HG03095 (cell line): ENCODE data around the gene VIT.

ENCODE experiments used
- ATAC-seq: cut with Tn5 transposase; IDR thresholded peaks from one replicate; pipeline ENCODE4 v1.9.1; 2021; ENCODE audit warnings: moderate library complexity; ENCODE audit not compliant: unreplicated experiment

Gene VIT

DNA sequence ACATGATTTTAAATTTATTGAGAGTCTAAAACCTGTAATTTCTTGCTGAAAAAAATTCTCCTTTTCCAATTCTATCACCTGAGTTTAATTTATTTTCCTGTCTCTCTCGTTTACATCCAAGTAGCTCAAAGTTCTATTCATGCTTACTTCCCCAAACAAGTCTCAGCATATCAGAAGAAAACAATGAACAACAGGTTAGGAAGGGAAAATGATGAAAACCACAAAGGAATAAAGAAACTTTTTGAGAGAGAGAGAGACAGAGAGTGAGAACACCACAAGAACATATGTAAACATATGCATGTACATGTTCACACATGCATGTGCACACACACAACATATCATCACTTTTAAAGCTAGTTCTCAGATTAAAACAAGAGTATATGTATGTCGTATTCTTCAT lies 157.7 kb downstream of the VIT start:
- ATAC-seq, result no peak

DNA sequence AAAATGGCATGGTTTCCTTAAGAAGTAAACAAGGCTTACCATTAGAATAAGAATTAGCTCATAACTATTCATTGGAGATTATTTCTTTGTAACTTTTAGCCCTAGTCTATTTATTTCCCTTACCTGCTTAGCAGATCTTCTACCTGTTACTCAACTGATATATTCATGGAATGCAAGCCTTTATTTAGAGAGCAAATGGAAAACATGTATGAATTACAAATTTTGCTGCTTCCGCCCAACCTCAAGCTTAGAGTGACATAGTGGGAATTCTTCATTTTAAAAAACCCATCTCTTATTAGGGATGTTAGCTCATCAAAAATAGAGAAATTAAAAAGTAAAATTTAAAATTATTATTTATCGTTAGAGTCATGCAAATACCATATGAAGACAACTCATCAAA lies 158.9 kb downstream of the VIT start:
- ATAC-seq, result no peak

DNA sequence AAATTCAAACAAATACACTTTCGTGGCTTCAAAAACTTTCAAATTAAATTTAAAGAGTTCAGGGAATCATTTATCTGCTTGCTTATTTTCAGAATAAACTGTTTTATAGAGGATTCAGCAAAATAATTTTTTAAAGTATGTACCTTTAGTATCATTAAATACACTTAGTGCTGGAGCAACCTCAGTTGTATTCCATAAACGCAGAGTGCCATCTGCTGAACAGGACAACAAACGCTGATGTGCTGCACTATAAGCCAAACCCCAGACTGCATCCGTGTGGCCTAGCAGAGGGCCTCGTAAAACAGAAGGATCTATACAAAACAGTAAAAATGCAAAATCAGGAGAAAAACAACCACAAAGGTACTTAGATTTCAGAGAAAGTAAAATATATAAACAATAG lies 161.2 kb downstream of the VIT start:
- ATAC-seq, result no peak

DNA sequence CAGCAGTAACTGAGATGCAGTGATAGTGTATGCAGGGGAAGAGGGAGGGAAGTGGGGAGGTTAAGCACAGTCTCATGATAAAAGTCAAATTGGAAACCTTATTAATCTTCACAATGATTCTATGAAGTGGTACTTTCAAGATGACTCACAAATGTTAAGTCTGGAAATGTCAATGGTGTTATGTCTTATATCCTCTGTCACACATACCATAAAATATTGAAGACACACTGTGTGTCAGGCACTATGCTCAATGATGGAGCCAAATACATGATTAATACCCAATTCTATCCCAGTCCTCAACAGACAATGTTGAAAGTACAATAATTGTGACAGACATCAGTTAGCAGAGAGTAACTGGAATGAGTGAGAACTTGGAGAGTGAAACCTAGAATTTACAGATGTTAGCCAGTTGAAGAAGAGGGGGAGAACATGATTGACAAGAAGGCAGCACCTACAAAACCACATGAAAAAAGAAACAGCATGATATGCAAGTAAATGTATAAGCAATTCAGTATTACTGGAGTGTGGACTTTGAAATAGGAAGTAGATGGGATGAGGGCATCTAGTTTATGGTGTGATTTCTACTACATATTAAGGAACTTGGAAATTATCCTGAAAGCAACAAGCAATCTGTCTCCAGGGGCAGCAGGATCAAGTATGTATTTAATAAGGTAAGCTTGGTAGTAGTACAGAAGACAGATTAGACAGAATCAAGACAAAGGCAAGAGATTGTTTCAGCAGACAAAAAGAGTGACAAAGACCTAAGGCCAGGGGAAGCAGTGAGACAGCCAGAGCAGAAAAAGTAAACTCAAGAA lies 162.3 kb downstream of the VIT start:
- ATAC-seq, result peak; percentile 49

DNA sequence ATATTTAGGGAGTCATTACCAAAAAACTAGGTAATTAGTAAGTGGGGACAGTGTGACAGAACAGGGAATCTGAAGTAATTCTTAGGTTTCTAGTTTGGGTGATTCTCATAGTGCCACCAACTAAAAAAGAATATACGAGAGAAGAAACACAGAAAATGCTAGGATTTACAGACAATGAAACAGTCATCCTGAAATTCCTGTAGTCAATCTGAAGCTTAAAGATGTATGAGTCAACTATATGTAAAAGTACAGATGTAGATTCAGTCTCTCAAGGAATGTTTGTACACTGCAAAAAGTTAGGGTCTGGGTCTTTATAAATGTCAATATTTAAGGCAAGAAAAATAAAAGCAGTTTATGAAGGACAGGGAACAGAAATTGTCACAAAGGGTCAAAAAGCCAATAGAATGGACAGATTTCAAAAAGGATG lies 162.9 kb downstream of the VIT start:
- no peak for ATAC-seq

DNA sequence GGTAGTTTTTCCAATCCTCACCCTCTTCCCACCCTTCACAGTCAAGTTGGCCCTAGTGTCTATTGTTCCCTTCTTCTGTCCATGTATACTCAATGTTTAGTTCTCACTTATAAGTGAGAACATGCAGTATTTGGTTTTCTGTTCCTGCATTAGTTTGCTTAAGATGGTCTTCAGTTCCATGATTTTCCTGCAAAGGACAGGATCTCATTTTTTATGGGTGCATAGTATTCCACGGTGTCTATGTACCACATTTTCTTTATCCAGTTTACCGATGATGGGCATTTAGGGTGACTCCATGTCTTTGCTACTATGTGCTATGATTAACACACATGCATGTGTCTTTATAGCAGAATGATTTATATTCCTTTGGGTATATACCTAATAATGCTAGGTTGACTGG lies 165.4 kb downstream of the VIT start:
- ATAC-seq, result no peak
